GM18520 (cell line): ENCODE results near the gene IKZF1.
A peak's percentile ranks its signal among the peaks of the same experiment; 100 is the strongest.

Experiments
- ATAC-seq: cut with Tn5 transposase; IDR thresholded peaks from one replicate; pipeline ENCODE4 v1.9.1; 2021; ENCODE audit not compliant: unreplicated experiment

Gene IKZF1

DNA sequence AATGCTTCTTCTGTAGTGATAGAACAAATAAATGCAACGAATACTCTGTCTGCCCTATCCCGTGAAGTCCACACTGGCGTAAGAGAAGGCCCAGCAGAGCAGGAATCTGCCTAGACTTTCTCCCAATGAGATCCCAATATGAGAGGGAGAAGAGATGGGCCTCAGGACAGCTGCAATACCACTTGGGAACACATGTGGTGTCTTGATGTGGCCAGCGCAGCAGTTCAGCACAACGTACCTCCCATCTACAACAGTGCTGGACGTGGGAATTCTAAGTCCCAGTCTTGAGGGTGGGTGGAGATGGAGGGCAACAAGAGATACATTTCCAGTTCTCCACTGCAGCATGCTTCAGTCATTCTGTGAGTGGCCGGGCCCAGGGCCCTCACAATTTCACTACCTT lies 99.9 kb downstream of the IKZF1 start:
- ATAC-seq, result no peak

GRCh38 chr7:50405221-50405620 lies 100.7 kb downstream of the IKZF1 start:
- no peak for ATAC-seq

- ATAC-seq, result no peak
These were observed 102.4 kb downstream of the IKZF1 start for GRCh38 chr7:50406935-50407334.

DNA sequence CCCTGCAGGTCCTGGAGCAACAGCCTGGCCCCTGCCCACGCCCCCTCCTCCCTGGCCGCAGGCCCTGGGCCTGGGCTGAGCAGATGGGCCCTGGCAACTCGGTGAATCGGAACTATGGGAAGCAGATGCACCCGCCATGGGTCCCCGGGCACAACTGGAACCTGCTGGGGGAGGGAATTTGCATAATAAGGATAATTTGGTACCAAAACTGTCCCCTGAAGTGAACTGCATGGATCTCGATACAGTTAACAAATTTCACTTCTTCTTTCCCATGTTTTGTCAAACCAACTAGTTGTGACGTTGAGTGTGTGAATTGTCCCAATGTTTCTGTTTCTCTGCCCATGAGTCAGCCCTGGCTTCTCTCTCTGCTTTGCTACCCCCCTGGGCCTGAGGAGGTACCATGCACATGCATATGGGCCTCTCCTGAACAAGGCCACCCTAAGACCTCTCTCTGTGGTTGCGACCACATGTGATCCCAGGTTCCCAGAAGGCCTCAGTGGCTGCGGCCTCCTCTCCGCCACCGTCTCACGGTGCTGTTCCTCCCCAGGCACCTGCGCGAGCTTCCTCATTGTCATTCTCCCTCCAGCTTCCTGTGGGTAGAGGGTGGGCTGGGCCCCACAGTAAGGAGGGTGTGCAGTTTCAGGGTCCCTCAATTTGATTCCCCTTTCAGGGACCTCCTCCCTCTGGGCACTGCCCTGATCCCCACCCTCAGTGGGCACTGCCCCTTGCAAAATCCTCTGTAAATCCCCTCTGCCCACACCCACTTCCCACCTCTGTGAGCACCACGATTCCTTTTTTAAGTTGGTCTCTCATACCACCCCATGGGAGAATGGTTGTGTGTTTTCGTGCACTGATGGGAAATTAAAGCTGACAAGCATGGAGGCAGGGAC lies 105.6 kb downstream of the IKZF1 start:
- peak; percentile 53 for ATAC-seq

DNA sequence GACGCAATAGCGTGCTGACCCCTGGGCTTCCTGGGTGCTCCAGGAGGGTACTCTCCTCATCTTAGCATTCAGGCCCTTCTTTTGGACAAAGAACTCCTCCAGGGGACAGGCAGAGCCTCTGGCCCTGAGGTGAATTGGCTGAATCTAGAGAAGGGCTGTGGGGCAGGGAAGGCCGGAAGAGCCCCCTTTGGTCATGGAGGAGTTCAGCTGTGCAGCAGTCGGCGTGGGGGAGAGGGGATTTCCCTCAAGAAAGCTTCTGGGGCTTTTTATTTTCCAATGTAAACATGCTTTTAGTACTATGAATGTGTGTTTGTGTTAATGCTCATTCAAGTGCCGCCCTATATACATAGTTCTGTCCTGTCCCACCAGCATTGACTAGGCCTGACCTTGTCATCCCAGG lies 106.8 kb downstream of the IKZF1 start:
- no peak for ATAC-seq

GRCh38 chr7:50412973-50413372 lies 108.5 kb downstream of the IKZF1 start:
- no peak for ATAC-seq

GRCh38 chr7:50413561-50413960 lies 109.0 kb downstream of the IKZF1 start:
- no peak for ATAC-seq

- ATAC-seq, result no peak
These were observed 111.4 kb downstream of the IKZF1 start for GRCh38 chr7:50415844-50416364.

DNA sequence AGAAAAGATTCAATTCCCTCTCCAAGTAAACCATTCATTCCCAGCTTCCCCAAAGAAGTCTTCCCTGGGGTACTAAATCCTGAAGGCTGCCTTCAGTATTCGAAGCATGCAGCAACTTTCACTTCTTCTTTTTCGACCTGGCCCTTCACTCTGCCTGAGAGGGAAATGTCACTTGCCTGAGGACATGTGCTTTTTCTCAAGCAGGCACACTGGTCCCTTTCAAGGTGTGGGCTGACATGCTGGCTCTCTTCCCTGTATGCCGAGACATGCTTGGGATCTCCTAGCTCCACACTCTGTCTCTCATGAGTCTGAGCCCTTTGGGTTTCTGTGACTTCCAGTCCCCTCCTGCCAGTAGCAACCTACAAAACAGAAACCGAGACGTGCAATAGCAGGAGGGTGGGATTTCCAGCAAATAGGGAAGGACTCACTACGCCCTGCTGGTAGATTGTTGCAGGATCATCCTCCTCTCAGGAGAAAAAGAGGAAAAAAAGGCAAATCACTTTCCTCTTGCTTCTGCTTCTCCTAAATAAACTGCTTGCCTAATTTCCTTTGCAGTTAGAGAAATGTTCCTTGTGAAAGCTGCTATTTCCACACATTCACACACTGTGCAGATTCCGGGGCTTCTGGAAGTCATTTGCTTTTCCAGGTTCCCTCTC lies 112.1 kb downstream of the IKZF1 start:
- peak; percentile 61 for ATAC-seq

DNA sequence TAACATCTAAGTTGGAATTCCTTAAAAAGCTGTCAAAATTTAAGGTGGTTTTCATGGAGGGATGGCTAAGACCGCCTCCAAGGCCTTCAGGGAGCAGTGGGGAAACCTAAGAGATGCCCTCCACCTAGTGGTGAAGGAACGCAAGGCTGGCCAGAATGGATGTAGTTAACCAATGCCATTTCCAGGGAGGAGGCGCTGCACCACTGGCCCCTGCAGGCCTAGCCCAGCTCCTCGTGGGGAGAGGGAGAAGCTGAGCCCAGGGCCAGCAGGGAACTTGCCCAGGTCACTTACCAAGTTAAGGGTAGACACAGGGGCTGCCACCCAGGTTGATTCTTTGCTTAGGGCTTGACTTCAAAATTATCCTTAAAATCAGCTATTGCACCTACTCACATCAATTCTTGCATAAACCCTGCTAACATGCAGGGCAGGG lies 113.6 kb downstream of the IKZF1 start:
- peak; percentile 80 for ATAC-seq

- ATAC-seq, result no peak
These were observed 114.2 kb downstream of the IKZF1 start for GRCh38 chr7:50418526-50419290.

GRCh38 chr7:50421043-50421442 lies 116.5 kb downstream of the IKZF1 start:
- no peak for ATAC-seq

DNA sequence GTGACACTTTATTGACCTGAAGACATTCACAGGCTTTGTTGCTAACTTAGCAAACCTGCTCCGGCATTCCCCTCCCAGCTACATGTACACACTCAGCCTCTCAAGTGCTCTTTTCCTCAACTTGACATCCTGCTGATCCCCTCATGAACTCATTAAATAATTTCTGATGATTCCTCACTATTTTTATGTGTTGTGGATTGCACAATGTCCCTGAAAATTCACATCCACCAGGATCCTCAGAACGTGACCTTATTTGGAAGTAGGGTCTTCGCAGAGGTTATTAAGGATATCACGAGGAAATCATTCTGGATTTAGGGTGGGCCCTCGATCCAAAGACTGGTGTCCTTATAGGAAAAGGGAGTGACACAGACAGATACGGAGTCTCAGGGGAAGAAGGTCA lies 118.3 kb downstream of the IKZF1 start:
- ATAC-seq, result no peak

- ATAC-seq, result no peak
These were observed 119.3 kb downstream of the IKZF1 start for GRCh38 chr7:50423860-50424259.

DNA sequence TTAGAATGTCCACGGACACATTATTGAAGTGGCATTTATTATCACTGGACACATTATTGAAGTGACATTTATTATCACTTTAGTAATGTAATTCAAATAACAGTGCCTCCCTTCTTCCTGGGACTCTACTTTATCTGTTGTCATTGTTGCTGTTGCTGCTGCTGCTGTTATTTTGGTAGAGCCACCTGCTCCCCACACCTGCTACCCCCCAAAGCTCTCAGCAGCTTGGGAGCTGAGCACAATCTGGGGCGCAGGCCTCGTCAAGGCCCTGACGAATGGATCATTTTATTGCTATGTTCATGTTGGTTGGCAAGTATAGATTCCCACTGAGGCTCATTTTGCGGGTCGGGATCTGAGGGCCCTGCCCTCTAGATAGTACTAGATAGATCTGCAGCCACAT lies 120.8 kb downstream of the IKZF1 start:
- ATAC-seq, result no peak

GRCh38 chr7:50426280-50427045 lies 121.9 kb downstream of the IKZF1 start:
- no peak for ATAC-seq

DNA sequence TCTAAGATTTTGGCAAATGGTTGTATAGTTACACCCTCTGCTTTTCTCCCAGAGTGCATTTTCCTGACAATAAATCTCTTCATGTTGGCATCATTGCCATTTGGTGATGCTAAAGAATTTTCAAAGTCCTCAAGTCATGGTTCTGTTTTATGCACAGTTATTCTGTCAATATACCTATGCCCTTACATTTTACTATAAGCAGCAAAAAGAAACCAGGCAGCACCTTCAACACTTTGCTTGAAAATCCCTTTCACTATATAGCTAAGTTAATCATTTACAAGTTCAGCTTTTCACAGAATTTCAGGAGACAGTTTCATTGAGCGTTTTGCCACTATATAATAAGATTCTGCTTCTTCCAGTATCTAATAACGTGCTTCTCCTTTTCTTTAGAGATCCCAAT lies 123.0 kb downstream of the IKZF1 start:
- ATAC-seq, result no peak

DNA sequence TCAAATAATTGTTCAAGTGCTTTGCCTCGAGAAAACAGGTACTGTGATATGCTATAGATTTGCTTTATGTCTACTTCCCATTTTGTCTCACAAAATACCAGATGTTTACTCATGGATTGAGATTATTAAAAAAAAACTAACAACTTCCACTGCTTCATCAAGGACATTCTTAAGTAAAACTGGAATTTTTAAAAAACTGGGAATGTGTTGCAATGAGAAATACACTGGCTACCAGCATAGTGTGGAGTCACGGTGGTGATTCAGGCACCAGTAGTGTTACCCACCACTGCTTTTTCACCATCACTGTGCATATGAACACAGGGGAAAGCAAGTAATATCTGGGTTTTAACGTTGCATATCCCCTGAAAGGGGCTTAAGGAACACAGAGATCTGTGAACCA lies 124.4 kb downstream of the IKZF1 start:
- no peak for ATAC-seq

GRCh38 chr7:50431316-50431715 lies 126.8 kb downstream of the IKZF1 start:
- no peak for ATAC-seq

GRCh38 chr7:50431722-50432305 lies 127.3 kb downstream of the IKZF1 start:
- no peak for ATAC-seq
